HG03378 (cell line): ENCODE measurements around the gene RAET1L.
A peak's percentile ranks its signal among the peaks of the same experiment; 100 is the strongest.
"Not testable (repeated sequence)": the region's sequence is repeated elsewhere in the genome, so short reads cannot be mapped to it uniquely, and the experiment has no call there.

Source experiments
- ATAC-seq: cut with Tn5 transposase; IDR thresholded peaks from one replicate; pipeline ENCODE4 v1.9.1; 2021; ENCODE audit warnings: mild to moderate bottlenecking, moderate library complexity; ENCODE audit not compliant: unreplicated experiment

Gene RAET1L

GRCh38 chr6:150044621-150045145 lies 19.4 kb upstream of the RAET1L start:
- ATAC-seq, result no peak

- no peak for ATAC-seq
Measured at GRCh38 chr6:150043501-150044412, 18.4 kb upstream of the RAET1L start.

GRCh38 chr6:150043096-150043495 lies 17.8 kb upstream of the RAET1L start:
- ATAC-seq, result no peak

- ATAC-seq, result no peak
Measured at GRCh38 chr6:150038202-150039062, 13.1 kb upstream of the RAET1L start.

- ATAC-seq, result no peak
Measured at GRCh38 chr6:150037526-150038201, 12.3 kb upstream of the RAET1L start.

GRCh38 chr6:150036081-150036480 lies 10.7 kb upstream of the RAET1L start:
- no peak for ATAC-seq

- no peak for ATAC-seq
Measured at GRCh38 chr6:150033207-150033771, 8.0 kb upstream of the RAET1L start.

- ATAC-seq, result no peak
Measured at GRCh38 chr6:150032598-150032997, 7.3 kb upstream of the RAET1L start.

GRCh38 chr6:150030611-150031010 lies 5.3 kb upstream of the RAET1L start:
- no peak for ATAC-seq

GRCh38 chr6:150029749-150030148 lies 4.4 kb upstream of the RAET1L start:
- peak; percentile 48 for ATAC-seq

GRCh38 chr6:150029276-150029675 lies 3.9 kb upstream of the RAET1L start:
- ATAC-seq, result no peak

- ATAC-seq, result no peak
Measured at GRCh38 chr6:150028799-150029198, 3.5 kb upstream of the RAET1L start.

- no peak for ATAC-seq
Measured at GRCh38 chr6:150027806-150028565, 2.7 kb upstream of the RAET1L start.

- ATAC-seq, result no peak
Measured at GRCh38 chr6:150026976-150027805, 1.9 kb upstream of the RAET1L start.

- ATAC-seq, result no peak
Measured at GRCh38 chr6:150024646-150025155, 631 bp downstream of the RAET1L start.

GRCh38 chr6:150024021-150024420 lies 1.3 kb downstream of the RAET1L start:
- not testable (repeated sequence) for ATAC-seq

GRCh38 chr6:150021870-150022269 lies 3.5 kb downstream of the RAET1L start:
- not testable (repeated sequence) for ATAC-seq

GRCh38 chr6:150018846-150019580 lies 6.3 kb downstream of the RAET1L start:
- ATAC-seq, result no peak
